Measurements from ENCODE around the gene RNF11.

Gene RNF11

GRCh38 chr1:51263147-51263877 lies 27.2 kb downstream of the RNF11 start:
- no peak for DNase-seq (ENCODE audit: low read depth)

- DNase-seq (ENCODE audit: low read depth), result no peak
Observed at GRCh38 chr1:51264451-51264850, 28.4 kb downstream of the RNF11 start.

GRCh38 chr1:51265618-51266017 lies 29.5 kb downstream of the RNF11 start:
- DNase-seq (ENCODE audit: low read depth), result no peak

- no peak for DNase-seq (ENCODE audit: low read depth)
Observed at GRCh38 chr1:51266181-51266580, 30.1 kb downstream of the RNF11 start.

GRCh38 chr1:51266791-51267190 lies 30.7 kb downstream of the RNF11 start:
- no peak for DNase-seq (ENCODE audit: low read depth)

- DNase-seq (ENCODE audit: low read depth), result no peak
Observed at GRCh38 chr1:51268634-51269033, 32.6 kb downstream of the RNF11 start.

GRCh38 chr1:51270751-51271150 lies 34.7 kb downstream of the RNF11 start:
- DNase-seq (ENCODE audit: low read depth), result no peak

- no peak for DNase-seq (ENCODE audit: low read depth)
Observed at GRCh38 chr1:51272916-51273315, 36.8 kb downstream of the RNF11 start.

GRCh38 chr1:51274676-51275075 lies 38.6 kb downstream of the RNF11 start:
- no peak for DNase-seq (ENCODE audit: low read depth)

- DNase-seq (ENCODE audit: low read depth), result no peak
Observed at GRCh38 chr1:51276286-51276685, 40.2 kb downstream of the RNF11 start.

GRCh38 chr1:51280321-51280978 lies 44.4 kb downstream of the RNF11 start:
- DNase-seq (ENCODE audit: low read depth), result no peak

- no peak for DNase-seq (ENCODE audit: low read depth)
Observed at GRCh38 chr1:51281807-51282206, 45.7 kb downstream of the RNF11 start.

- DNase-seq (ENCODE audit: low read depth), result no peak
Observed at GRCh38 chr1:51282605-51283004, 46.5 kb downstream of the RNF11 start.

GRCh38 chr1:51283979-51284378 lies 47.9 kb downstream of the RNF11 start:
- DNase-seq (ENCODE audit: low read depth), result no peak

GRCh38 chr1:51284487-51284954 lies 48.4 kb downstream of the RNF11 start:
- no peak for DNase-seq (ENCODE audit: low read depth)

- no peak for DNase-seq (ENCODE audit: low read depth)
Observed at GRCh38 chr1:51285055-51285454, 49.0 kb downstream of the RNF11 start.

- no peak for DNase-seq (ENCODE audit: low read depth)
Observed at GRCh38 chr1:51287966-51288365, 51.9 kb downstream of the RNF11 start.

GRCh38 chr1:51288578-51288977 lies 52.5 kb downstream of the RNF11 start:
- no peak for DNase-seq (ENCODE audit: low read depth)

GRCh38 chr1:51289676-51290488 lies 53.8 kb downstream of the RNF11 start:
- DNase-seq (ENCODE audit: low read depth), result no peak

GRCh38 chr1:51290489-51290847 lies 54.4 kb downstream of the RNF11 start:
- no peak for DNase-seq (ENCODE audit: low read depth)

GRCh38 chr1:51293898-51294515 lies 57.9 kb downstream of the RNF11 start:
- DNase-seq (ENCODE audit: low read depth), result no peak

- DNase-seq (ENCODE audit: low read depth), result no peak
Observed at GRCh38 chr1:51294566-51295184, 58.6 kb downstream of the RNF11 start.
